HG03565 (cell line): Measurements from ENCODE around the gene TFEC.
"Not testable (repeated sequence)": the region's sequence is repeated elsewhere in the genome, so short reads cannot be mapped to it uniquely, and the experiment has no call there.

ENCODE experiments used
- ATAC-seq: cut with Tn5 transposase; IDR thresholded peaks from one replicate; pipeline ENCODE4 v1.9.1; 2021; ENCODE audit warnings: mild to moderate bottlenecking, moderate library complexity; ENCODE audit not compliant: unreplicated experiment

The TFEC gene

GRCh38 chr7:115932880-115933279 lies 97.7 kb downstream of the TFEC start:
- ATAC-seq: no peak

GRCh38 chr7:115930184-115930583 lies 100.4 kb downstream of the TFEC start:
- not testable (repeated sequence) for ATAC-seq

DNA sequence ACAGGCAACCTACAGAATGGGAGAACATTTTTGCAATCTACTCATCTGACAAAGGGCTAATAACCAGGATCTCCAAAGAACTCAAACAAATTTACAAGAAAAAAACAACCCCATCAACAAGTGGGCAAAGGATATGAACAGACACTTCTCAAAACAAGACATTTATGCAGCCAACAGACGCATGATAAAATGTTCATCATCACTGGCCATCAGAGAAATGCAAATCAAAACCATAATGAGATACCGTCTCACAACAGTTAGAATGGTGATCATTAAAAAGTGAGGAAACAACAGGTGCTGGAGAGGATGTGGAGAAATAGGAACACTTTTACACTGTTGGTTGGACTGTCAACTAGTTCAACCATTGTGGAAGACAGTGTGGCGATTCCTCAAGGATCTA lies 100.8 kb downstream of the TFEC start:
- not testable (repeated sequence) for ATAC-seq

DNA sequence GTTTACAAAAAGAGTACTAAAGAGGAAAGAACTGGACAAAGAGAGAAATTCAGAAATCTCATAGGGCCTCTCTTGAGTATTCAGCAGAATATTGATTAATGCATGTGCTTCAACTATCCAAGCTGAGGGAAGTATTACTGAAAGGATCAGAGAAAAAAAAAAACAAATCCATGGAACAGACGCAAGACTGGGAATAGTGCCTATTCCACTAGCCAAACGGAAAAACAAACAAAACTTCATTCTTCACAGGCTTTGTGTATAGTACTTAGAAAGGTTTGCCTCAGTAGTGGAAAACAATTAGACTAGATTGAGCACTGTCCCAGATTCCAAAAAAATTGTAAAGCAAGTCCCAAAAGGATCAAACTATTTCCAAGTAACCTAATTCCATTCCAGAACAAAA lies 106.2 kb downstream of the TFEC start:
- ATAC-seq: no peak

- ATAC-seq: no peak
Measured at GRCh38 chr7:115920367-115920766, 110.2 kb downstream of the TFEC start.

GRCh38 chr7:115914951-115915350 lies 115.6 kb downstream of the TFEC start:
- no peak for ATAC-seq

DNA sequence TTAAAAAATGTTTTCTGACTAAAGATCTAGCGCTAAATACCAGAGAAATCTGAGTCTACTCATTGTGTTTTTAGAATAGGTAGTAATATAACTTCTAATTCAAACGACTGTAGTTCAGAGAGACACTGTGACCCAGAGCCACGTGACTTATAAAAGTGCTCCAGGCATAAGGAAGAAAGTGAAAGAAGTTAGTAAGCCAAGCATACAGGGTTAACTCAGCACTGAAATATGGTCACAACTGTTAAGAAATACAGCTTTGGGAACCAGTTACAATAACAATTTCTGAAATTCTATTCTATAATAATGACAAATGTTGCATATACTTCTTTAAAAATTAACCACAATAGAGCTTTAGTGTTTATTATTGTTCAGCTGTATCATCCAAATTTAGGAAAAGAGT lies 119.1 kb downstream of the TFEC start:
- no peak for ATAC-seq

- ATAC-seq: peak; percentile 53
Measured at GRCh38 chr7:115910541-115911164, 119.9 kb downstream of the TFEC start.

- no peak for ATAC-seq
Measured at GRCh38 chr7:115906731-115907130, 123.8 kb downstream of the TFEC start.

GRCh38 chr7:115889669-115889984 lies 140.9 kb downstream of the TFEC start:
- no peak for ATAC-seq

DNA sequence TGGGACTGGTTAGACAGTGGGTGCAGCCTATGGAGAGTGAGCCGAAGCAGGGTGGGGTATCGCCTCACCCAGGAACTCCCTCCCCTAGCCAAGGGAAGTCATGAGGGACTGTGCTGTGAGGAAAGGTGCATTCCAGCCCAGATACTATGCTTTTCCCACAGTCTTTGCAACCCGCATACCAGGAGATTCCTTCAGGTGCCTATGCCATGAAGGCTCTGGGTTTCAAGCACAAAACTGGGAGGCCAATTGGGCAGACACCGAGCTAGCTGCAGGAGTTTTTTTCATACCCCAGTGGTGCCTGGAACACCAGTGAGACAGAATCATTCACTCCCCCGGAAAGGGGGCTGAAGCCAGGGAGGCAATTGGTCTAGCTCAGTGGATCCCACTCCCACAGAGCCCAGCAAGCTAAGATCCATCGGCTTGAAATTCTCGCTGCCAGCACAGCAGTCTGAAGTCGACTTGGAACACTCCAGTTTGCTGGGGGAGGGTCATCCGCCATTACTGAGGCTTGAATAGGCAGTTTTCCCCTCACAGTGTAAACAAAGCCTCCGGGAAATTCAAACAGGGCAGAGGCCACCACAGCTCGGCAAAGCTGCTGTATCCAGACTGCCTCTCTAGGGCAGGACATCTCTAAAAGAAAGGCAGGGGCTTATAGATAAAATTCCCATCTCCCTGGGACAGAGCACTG lies 141.4 kb downstream of the TFEC start:
- no peak for ATAC-seq

GRCh38 chr7:115885550-115885949 lies 145.0 kb downstream of the TFEC start:
- ATAC-seq: no peak
